Neuron (in vitro differentiated cells): ENCODE measurements around the gene CRAT.

Source experiments
- H2AFZ ChIP-seq: one replicate; pipeline ENCODE4 v1.6.1; 2013; ENCODE audit warnings: low read depth, mild to moderate bottlenecking, inconsistent platforms, low read length, moderate library complexity
- H3K27me3 ChIP-seq: one replicate; pipeline ENCODE4 v1.6.1; 2013; ENCODE audit warnings: low read length; ENCODE audit not compliant: insufficient read depth
- H3K36me3 ChIP-seq: one replicate; pipeline ENCODE4 v1.6.1; 2013; ENCODE audit warnings: low read length; ENCODE audit not compliant: insufficient read depth
- H3K4me1 ChIP-seq: one replicate; pipeline ENCODE4 v1.6.1; 2013; ENCODE audit warnings: low read length; ENCODE audit not compliant: insufficient read depth
- H3K4me3 ChIP-seq: 2 replicates; pipeline ENCODE4 v1.5.1; 2013; ENCODE audit warnings: mild to moderate bottlenecking, low read length, moderate library complexity
- H3K9me3 ChIP-seq: one replicate; pipeline ENCODE4 v1.6.1; 2013; ENCODE audit warnings: low read length

CRAT gene

DNA sequence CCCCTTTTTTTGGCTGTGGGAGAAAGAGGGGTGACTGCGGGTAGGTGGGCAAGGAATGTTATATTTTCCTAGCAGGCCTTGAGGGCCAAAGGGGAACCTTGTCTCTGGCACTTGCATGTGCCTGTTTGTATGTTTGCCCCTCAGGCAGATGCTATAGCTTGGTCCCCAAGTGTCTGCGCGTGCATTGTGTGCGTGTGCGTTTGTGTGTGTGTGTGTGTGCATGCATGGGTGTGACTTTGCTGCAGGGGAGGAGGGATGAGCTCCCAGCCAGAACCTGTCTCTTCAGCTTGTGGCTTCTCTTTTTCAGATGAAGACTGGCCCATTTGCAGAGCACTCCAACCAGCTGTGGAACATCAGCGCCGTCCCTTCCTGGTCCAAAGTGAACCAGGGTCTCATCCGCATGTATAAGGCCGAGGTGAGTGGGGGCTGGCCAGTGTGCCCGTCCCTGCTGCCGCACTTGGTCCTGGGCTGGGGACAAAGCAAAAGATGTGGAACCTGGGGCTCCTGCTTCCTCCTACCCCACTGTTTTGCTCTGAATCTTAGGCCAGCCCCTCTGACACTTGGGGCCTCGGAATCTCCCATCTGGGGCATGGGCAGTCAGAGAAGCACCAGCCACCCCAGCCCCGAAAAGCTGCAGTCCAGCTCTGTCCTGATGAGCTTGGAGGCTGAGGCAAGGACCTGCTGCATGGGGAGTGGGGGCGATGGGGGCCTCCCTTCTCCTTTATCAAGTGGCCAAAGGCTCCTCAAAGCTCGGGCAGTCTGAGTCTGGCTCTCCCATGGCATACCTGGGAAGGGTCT, 31.7 kb upstream of the CRAT start:
- H3K9me3 ChIP-seq, result no peaks in the 10 kb centered on the region
- no peak overlapping the region for H2AFZ ChIP-seq
- H3K4me1 ChIP-seq, result peaks cover 76% of the 10 kb centered on the region
- H3K4me3 ChIP-seq, result no peak overlapping the region
- H3K27me3 ChIP-seq, result no peaks in the 10 kb centered on the region
- peaks cover 23% of the 10 kb centered on the region for H3K36me3 ChIP-seq

DNA sequence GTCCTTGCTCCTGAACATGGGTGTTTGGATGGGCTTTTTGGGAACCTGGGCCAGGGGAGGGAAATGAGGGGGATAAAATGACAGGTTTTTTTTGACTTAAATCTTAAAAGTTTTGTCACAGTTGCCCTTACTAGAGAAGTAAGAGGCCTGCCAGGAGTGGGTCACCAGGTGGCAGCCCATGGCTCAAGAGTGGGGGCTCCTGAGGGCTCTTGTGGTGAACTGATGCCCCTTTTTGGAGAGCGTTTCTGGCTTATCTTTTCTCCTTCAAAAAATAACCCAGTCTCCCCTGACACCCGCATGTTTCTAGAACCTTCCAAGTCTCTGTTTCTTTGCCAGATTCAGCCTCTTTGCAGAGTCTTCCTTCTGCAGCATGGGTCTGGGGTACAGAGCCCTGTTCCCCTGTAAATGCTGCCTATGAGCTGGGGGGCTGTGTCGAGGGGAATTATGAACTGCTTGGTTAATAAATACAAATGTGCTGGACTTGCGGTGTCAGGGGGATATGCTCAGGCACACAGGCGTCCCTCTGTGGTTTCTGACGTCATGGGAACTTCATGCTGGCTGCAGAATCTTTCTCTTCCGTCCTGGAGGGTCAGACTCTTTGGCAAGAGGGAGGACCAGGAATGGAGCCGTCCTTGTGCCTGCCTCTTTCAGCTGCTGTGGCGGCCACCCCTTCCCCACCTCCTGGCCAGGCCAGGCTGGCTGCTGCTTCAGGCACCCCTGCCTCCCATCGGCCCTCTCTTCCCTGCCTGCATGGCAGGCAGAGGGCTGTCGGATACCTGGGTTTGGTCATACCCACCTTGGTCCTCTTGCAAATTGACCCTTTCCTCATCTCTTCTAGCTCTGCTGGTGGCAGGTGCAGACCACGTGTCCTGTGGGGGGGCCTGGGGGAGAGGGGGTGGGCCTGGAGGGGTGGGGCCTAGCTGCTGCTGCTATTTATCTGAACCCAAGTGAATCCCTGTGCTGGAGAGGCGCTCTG, 30.8 kb upstream of the CRAT start:
- Histone ChIP-seq H3K27me3 (no peaks in the 10 kb centered on the region), H3K4me1 (peaks cover 79% of the 10 kb centered on the region), H3K9me3 (no peaks in the 10 kb centered on the region), H3K36me3 (peaks cover 27% of the 10 kb centered on the region), H2AFZ (no peak overlapping the region), H3K4me3 (peak overlapping the region; percentile 45)

DNA sequence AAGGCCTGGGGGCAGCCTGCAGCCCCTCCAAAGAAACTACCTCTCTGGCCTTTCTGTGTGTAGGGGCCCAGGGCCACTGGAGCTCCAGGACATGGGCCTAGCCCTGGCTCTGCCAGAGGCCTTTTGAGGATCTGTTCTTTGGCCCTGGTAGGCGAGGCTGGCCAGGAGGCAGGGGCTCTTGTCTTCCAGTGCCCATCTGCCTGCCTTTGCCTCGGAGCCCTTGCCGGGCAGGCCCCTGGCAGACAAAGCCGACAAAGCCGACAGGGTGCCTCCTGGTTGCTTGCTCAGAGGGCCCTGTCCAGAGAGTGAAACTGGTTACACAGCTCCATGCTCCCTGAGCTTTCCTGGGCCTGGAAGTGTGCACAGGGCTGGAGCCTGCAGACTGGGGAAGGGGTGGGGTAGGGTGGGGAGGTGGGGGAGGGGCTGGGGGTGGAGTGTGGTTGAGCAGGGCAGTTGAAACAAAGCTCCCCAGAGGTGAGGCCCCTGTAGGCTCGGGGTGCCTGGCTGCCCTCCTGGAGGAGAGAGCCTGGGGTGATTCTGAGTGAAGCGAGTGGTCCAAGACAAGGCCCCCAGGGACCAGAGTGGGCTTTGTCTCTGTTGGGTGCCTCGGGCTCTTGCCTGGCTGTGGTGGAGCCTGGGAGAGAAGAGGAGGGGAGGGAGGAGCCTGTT, 29.9 kb upstream of the CRAT start:
- no peaks in the 10 kb centered on the region for H3K9me3 ChIP-seq
- H3K4me3 ChIP-seq, result peak overlapping the region; percentile 45
- H3K27me3 ChIP-seq, result no peaks in the 10 kb centered on the region
- H3K4me1 ChIP-seq, result peaks cover 75% of the 10 kb centered on the region
- peaks cover 29% of the 10 kb centered on the region for H3K36me3 ChIP-seq
- H2AFZ ChIP-seq, result no peak overlapping the region

DNA sequence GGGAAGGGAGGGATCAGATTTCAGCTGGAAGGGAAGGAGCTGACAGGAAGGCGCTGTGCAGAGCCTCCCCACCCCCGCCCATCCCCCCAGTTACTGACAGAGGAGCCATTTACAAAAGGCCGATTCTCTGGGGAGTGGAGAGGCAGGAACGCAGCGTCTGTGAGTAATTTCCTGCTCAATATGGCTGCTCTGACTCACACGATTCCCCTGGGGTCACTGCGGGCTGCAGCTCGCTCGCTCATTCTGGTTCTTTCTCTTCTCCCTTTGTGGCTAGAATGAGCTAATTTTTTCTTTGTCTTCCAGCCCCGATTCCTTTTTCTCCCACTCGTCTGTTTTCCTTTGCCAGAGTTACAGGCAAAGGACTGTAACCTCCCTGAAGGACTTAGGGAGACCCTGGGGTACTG, 29.4 kb upstream of the CRAT start:
- H3K4me1 ChIP-seq, result peaks cover 71% of the 10 kb centered on the region
- peaks cover 28% of the 10 kb centered on the region for H3K36me3 ChIP-seq
- peak overlapping the region; percentile 45 for H3K4me3 ChIP-seq
- no peaks in the 10 kb centered on the region for H3K27me3 ChIP-seq
- no peak overlapping the region for H2AFZ ChIP-seq
- no peaks in the 10 kb centered on the region for H3K9me3 ChIP-seq

DNA sequence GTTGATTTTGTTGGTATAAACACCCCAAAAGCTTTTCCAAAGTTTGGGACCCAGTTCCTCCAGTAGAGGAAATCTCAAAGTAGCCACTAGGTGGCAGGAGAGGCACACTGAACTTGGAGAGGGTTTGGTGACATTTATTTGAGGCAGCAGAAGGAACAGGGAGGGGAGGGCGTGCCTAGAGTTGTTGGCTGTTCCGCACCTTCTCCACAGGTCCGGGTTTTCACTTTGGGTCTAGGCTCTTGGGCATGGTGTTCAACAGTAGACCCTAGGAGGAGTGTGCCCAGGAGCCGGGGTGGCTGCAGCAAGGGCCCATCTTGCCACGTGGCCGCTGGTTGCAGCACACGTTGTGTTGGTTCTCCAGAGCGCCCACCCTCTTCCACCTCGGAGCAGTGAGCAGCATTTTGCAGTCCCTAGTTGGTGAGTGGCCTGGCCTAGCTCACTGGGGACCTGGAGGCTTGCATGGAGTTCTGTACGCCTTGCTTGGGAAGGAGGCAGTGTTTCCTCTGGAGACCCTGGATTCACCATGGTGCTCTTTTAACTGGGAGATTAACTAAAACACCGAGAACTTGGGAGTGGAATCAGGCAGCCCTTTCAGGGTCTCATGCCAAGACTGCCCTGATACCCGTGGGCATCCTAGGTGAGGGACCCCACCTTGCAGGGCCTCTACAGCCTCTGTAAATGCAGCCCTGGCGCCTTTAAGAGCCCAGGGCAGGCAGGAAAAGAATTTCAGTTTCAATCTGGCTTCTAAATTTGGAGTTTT, 28.8 kb upstream of the CRAT start:
- H3K4me3 ChIP-seq, result peak overlapping the region; percentile 45

DNA sequence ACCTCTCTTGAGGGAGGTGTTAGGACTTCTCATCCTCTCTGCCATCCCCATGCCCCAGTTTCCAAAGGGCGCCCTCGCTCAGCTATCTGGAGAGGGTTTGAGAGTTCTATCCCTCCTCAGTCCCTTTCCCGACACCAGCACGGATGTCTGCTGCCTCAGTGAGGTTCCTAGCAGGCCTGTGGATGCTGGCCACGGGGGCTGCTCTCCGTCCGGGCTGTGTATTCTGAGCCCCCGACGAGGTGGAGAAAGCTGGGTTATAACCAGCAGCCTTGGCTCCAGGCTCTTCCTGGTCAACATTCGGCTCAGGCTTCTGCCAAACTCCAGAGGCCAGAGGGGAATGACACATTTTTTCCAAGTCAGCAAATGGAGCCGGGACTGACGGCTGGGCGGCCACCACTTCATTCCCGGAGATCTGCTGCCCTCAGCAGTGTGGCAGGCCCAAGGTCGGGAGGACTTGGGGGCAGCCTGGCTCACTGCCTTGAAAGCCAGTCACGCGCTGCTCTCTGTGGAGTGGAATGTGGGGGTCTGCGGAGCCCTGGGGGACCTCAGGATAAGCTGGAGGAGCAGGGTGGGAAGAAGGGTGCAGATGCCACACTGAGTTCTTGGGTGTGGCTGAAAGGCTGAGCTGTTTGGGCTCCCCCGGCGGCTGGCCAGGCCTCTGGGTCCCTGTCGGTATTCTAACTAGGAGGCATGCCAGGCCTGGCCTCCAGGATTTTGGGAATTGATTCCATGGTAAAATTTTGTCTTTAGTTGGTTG, 28.1 kb upstream of the CRAT start:
- no peaks in the 10 kb centered on the region for H3K27me3 ChIP-seq
- peaks cover 30% of the 10 kb centered on the region for H3K36me3 ChIP-seq
- H3K4me3 ChIP-seq, result no peak overlapping the region
- H3K4me1 ChIP-seq, result peaks cover 71% of the 10 kb centered on the region
- H3K9me3 ChIP-seq, result no peaks in the 10 kb centered on the region
- no peak overlapping the region for H2AFZ ChIP-seq

More for the DNA sequence above, 28.8 kb upstream of the CRAT start:
- H3K36me3 ChIP-seq, result peaks cover 32% of the 10 kb centered on the region
- H3K4me1 ChIP-seq, result peaks cover 71% of the 10 kb centered on the region
- H3K27me3 ChIP-seq, result no peaks in the 10 kb centered on the region
- no peak overlapping the region for H2AFZ ChIP-seq
- no peaks in the 10 kb centered on the region for H3K9me3 ChIP-seq

DNA sequence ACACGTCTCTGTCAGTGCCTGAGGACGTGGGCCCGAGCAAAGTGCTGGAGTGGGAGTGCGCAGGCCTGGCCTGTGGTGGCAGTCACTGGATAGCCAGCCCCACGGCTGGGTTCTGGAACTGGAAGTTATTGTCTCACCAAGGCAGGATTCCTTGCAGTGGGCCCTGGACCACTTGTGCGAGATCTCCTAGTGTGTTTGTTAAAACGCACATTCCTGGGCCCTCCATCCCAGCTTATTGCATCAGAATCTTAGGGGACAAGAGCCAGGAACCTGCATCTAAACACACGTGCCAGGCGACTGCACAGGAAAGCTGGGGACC, 27.5 kb upstream of the CRAT start:
- no peak overlapping the region for H2AFZ ChIP-seq
- H3K36me3 ChIP-seq, result peaks cover 33% of the 10 kb centered on the region
- H3K4me3 ChIP-seq, result no peak overlapping the region
- H3K27me3 ChIP-seq, result no peaks in the 10 kb centered on the region
- H3K9me3 ChIP-seq, result no peaks in the 10 kb centered on the region
- H3K4me1 ChIP-seq, result peaks cover 66% of the 10 kb centered on the region

DNA sequence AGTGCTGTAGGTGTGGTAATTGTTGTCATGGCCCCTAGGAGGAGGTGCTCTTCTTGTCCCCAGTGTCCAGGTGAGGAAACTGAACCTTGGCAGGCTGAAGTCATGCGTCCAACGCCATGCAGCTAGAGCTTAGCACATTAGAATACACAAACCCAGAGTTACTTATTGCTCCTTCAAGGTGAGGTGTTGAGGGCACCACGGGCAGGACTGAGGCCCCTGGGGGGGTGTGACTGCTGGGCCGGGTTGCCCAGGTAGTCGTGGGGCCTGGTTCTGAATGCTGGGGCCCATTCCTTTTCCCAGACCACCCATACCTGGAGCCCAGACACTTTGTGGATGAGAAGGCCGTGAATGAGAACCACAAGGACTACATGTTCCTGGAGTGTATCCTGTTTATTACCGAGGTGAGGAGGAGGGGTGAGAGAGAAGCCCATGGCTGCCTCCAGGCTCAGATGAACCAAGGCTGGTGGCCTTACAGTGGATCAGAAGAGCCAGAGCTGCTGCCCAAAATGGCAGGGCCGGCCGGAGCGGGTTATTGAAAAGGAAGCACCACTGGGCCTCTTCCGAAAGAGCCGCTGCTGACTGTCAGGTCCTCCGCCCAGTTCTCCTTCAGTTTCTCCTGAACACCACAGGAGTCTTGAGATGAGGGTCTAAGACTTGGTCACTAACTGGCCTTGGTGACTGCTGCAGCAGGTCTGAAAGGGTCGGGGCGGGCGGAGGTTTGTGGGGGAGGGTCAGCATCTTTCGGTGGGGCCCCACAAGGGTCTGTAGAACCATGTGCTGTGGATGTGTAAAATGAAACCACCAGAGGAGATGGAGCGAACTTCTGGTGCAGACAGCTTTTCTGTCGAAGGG, 26.9 kb upstream of the CRAT start:
- Histone ChIP-seq H3K9me3 (no peaks in the 10 kb centered on the region), H3K4me1 (peaks cover 60% of the 10 kb centered on the region), H3K4me3 (no peak overlapping the region), H3K27me3 (no peaks in the 10 kb centered on the region), H2AFZ (no peak overlapping the region), H3K36me3 (peaks cover 31% of the 10 kb centered on the region)

DNA sequence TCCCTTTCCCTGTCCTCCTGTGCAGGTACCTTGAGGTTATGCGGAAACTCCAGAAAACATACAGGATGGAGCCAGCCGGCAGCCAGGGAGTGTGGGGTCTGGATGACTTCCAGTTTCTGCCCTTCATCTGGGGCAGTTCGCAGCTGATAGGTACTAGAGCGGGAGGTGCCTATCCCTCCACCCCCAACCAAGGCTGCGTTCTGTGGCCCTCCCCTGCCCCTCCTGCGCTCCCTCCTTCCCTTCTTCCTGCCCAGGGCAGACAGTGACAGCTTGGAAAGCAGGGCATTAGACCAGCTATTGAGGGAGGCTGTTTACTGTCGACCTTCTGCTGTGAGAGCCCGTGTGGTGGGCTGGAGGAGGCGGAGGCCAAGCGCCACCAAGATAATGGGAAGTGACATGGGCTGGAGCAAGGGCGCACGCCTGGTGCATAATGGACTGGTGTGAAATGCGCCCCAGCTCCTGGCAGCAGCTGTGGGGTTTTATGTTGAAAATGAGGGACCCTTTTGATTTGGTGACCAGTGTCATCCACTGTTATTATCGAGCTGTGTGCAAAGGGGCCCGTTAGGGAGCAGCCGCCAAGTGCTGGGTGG, 25.9 kb upstream of the CRAT start:
- Histone ChIP-seq H3K9me3 (no peaks in the 10 kb centered on the region), H3K36me3 (peaks cover 27% of the 10 kb centered on the region), H3K4me3 (no peak overlapping the region), H3K4me1 (peaks cover 50% of the 10 kb centered on the region), H3K27me3 (no peaks in the 10 kb centered on the region), H2AFZ (no peak overlapping the region)

DNA sequence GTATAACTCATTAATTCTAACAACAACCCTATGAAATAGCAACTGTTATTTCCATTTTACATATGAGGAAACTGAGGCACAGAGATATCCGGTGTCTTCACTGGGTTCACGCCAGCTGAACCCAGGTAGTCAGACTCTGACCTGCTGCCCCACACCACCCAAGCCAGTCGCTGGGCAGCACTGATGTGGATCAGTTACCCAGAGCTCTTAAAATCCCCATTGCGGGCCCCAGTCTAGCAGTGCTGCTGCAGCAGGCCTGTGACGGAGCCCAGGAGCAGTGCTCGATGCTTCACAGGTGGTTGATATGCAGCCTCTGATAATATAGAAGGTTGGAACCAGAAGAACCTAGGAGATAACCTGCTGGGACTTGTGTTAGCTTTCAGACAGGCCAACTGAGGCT, 24.9 kb upstream of the CRAT start:
- Histone ChIP-seq H3K27me3 (no peaks in the 10 kb centered on the region), H3K4me3 (no peak overlapping the region), H3K9me3 (no peaks in the 10 kb centered on the region), H3K4me1 (peaks cover 41% of the 10 kb centered on the region), H3K36me3 (peaks cover 34% of the 10 kb centered on the region), H2AFZ (no peak overlapping the region)

DNA sequence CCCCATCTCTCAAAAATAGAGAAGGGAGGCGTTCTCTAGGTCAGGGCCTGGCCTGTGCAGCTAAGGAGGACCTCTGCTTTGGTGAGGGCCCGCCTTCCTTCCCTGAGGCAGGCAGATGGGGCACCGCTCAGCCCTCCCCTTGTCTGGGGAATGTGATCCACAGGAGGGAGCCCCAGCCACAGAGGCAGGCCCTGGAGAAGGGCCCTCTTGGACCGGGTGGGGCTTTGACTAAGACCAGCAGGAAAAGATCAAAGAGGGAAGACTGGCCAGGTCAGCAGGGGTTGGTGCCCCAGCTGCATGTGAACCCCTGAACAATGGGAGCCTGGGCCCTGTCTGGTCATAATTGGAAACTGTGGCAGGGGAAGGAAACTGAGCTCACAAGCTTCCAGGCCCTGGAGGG, 22.5 kb upstream of the CRAT start:
- H2AFZ ChIP-seq, result no peak overlapping the region
- no peaks in the 10 kb centered on the region for H3K9me3 ChIP-seq
- H3K36me3 ChIP-seq, result peaks cover 40% of the 10 kb centered on the region
- H3K4me3 ChIP-seq, result no peak overlapping the region
- H3K4me1 ChIP-seq, result peaks cover 20% of the 10 kb centered on the region
- H3K27me3 ChIP-seq, result no peaks in the 10 kb centered on the region
